Measurements from ENCODE around the gene GPAT3.
"Not testable (repeated sequence)": the region's sequence is repeated elsewhere in the genome, so short reads cannot be mapped to it uniquely, and the experiment has no call there.

The GPAT3 gene
- total RNA-seq = 3.4 to 36.5 (median 14.7) reads per million in 9 experiments

DNA sequence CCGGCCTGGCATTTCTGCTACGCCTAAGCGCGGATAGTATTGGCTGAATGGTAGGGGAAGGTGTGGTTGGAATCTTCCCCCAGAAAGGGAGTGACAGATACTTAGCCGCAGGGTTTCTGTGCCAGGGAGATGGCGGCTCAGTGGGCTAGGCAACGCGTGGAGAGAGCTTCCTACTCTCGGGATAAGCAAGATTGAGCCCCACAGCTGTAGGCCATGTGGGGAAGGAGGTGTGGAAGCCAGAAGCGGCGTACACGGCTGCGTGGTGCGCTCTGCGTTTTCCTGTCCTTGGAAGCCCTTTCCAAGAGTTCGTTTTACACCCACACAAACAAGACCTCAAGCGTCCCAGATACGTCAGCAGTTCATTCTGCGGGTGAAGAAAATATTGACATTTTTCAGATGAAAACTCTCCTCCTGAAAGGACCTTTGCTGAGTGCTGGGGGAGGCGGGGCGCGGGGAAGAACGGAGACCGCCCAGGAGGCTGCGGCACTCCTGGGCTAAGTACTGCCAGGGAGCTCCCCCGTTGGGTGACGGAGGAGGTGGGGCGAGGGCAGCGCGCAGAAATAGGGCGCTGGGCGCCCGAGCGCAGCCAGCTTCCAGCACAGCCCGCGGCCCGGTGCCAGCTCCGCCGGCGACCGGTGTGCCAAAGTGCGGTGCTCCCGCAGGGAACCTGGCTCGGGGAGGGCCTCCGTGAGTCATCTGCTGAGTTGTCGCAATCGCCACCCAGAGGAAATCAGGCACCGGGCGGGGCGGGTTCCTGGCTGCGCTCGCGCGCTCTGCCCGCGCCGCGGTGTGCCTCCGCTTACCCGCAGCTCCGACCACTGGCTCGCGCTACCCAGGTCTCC, at the start of gene GPAT3:
GPAT3 (plus strand) TSS at position 589 of the 842 bp plus-strand sequence. CDS start 515 bp downstream, outside the sequence.
- H3K4me1 Mint-ChIP-seq (ENCODE audit: low read depth in 2 of 2) = peaks cover 8 to 13% of the 10 kb centered on the region in 2 donors
- no peaks in the 10 kb centered on the region for H3K36me3 Mint-ChIP-seq (ENCODE audit: insufficient read depth)
- peak within 1 kb of the TSS; percentile 70 to 76 for H3K27ac Mint-ChIP-seq

DNA sequence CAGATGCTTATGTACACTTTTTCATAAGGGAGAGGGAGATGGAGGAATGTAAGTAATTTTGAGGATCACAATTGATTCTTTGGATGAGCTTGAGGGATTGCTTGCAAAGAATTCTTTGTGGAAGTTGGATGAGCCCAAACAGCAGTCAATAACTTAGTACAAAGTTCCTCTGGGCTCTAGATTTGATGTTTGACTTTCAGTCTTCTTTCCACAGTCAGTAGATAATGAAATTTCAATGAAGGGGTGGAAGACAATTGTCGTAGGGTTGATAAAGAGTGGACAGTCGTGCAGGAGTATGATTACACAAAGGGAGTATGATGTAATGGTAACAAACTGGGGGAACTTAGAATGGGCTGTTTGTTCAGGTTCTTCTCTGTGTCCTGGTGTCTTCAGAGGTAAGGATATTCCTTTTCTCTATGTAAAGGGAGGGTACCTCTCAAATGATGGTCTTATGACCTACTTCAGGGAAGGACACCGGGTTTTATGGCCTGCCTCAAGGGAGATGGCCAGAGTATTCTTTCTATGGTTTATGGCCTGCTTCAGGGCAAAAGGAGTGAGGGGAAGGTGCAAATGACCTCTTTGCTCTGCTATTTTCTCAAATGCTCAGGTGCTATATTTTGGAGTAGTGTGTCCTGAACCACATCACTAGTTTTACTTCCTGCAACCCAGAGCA, 49.3 kb upstream of the GPAT3 start:
- peaks cover 12 to 18% of the 10 kb centered on the region in 2 donors for H3K4me1 Mint-ChIP-seq (ENCODE audit: low read depth in 2 of 2)
- peaks cover 4% of the 10 kb centered on the region for H3K36me3 Mint-ChIP-seq (ENCODE audit: insufficient read depth)
- ATAC-seq (replicated peaks) (no peak), DNase-seq (no peak)
- H3K9me3 Mint-ChIP-seq = no peaks in the 10 kb centered on the region
- no peaks in the 10 kb centered on the region for H3K27me3 Mint-ChIP-seq
- H3K27ac Mint-ChIP-seq = peak overlapping the region in 1 of 2 donors; percentile 45
- H3K4me3 Mint-ChIP-seq = no peak overlapping the region

More for the DNA sequence above, at the start of gene GPAT3:
- peak within 1 kb of the TSS; percentile 95 to 97 for H3K4me3 Mint-ChIP-seq
- H3K27me3 Mint-ChIP-seq = peaks cover 26 to 31% of the 10 kb centered on the region in 2 donors
- ATAC-seq (replicated peaks) (peak; percentile 80), DNase-seq (peak; percentile 43 to 54 (median 52))
- H3K9me3 Mint-ChIP-seq = no peaks in the 10 kb centered on the region

DNA sequence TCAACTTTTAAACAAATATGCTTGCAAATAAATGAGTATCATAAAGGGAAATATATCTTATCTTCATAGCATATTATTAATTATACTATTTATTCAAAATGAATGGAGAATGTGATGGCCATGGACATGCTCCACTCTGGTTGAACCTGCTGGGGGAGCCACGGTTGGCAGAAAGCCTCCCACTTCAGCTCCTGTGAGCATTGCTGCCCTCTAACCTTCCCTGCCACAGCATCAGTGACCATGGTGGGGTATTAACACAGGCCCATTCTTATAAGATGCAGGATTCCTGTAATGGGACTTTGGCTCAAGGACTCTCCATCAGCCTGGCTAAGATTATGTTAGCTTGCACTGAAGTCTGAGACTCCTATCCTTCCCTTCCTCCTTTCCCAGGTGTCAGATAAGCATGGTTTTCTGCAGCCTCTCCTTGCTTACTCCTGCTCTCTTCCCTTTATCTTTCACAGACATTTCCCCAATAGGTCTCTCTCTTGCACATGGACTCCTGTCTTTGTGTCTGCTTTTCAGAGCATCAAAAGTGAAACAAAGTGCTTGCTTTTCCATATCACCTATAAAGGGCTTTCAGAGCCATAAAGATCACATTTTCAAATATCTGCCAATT, 46.1 kb upstream of the GPAT3 start:
- Mint-ChIP-seq H3K36me3 (ENCODE audit: insufficient read depth) (no peaks in the 10 kb centered on the region), H3K4me1 (ENCODE audit: low read depth in 2 of 2) (peaks cover 2 to 6% of the 10 kb centered on the region in 2 donors), H3K4me3 (no peak overlapping the region), H3K9me3 (no peaks in the 10 kb centered on the region), H3K27me3 (no peaks in the 10 kb centered on the region), H3K27ac (no peak overlapping the region)
- DNase-seq = no peak
- no peak for ATAC-seq (replicated peaks)

DNA sequence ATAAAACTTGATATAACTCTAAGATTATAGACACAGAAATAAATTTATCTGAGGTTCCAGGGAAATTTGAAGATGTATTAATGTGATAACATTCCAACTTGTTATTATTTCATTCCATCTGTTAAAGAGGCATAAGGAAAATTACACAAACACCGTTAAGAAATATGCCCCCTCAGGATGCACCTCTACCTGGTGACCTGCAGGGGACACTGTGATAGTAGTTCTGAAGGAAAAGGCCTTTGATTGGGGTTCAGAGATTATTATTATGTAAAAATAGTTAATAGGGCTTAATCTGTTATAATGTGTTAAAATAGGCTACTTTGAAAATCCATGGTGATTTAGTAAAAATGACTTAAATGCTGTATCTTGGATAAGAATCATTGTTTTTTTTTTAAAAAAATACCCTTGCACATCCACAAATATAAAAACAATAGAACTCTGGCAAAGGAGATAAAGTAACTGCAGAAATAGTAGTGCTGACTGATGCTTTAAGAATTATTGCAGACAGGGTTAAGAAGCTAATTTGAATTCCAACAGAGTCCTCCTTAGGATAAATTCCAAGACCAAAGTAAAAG, 44.9 kb upstream of the GPAT3 start:
- Mint-ChIP-seq H3K27ac (no peak overlapping the region), H3K27me3 (no peaks in the 10 kb centered on the region), H3K4me1 (ENCODE audit: low read depth in 2 of 2) (no peaks in the 10 kb centered on the region), H3K4me3 (no peak overlapping the region), H3K9me3 (no peaks in the 10 kb centered on the region), H3K36me3 (ENCODE audit: insufficient read depth) (no peaks in the 10 kb centered on the region)
- ATAC-seq (replicated peaks) = peak; percentile 71
- peak in 1 of 3 experiments; percentile 21 for DNase-seq

DNA sequence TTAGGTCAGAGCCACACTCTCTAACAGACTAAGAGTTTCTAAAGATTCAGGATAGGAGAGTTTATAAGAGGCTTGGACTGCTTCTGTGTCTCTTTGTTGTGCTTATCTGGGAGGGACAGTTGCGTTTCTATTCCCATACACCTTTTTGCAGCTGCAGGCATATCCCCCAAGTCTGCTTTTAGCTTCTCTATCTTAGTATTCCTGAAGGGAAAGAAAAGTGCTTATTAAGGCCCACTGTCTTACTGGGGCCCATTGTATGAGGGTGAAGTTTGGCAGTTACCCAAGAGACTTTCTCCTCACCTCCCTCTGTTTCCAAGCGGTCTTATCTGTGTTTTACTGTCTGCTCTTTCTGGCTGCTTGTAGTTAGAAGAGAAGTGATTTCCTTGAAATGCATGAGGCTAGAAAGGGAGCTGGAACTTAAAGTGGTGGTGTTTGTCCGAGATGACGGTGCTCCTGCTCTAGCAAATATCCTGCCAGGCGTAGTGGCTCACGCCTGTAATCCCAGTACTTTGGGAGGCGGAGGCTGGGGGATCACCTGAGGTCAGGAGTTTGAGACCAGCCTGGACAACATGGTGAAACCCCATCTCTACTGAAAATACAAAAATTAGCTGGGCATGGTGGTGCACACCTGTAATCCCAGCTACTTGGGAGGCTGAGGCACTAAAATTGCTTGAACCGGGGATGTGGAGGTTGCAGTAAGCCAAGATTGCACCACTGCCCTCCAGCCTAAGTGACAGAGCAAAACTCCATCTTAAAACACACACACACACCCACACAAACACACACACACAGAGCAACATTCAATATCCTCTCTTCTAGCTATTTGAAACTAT, 39.6 kb upstream of the GPAT3 start:
- H3K4me3 Mint-ChIP-seq; H3K4me1 Mint-ChIP-seq (ENCODE audit: low read depth in 2 of 2); H3K36me3 Mint-ChIP-seq (ENCODE audit: insufficient read depth); H3K9me3 Mint-ChIP-seq; H3K27me3 Mint-ChIP-seq; ATAC-seq (replicated peaks); DNase-seq; H3K27ac Mint-ChIP-seq: not testable (repeated sequence)

DNA sequence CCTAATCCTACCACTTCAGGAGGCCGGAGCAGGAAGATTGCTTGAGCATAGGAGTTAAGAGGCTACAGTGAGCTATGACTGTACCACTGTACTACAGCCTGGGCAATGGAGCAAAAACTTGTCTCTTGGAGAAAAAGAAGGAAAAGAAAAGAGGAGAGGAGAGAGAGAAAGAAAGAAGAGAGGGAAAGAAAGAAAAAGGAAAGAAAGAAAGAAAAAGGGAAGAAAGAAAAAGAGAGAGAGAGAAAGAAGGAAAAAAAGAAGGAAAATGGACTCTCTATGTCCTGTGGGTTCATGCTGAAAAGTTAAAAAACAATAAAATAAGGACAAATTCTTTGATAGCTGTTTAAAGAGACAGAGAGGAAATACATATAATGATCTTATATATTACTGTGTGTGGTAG, 37.7 kb upstream of the GPAT3 start:
- H3K27ac Mint-ChIP-seq = peak overlapping the region in 1 of 2 donors; percentile 3
- no peak overlapping the region for H3K4me3 Mint-ChIP-seq
- DNase-seq (no peak), ATAC-seq (replicated peaks) (no peak)
- no peaks in the 10 kb centered on the region for H3K9me3 Mint-ChIP-seq
- H3K36me3 Mint-ChIP-seq (ENCODE audit: insufficient read depth) = no peaks in the 10 kb centered on the region
- H3K27me3 Mint-ChIP-seq = no peaks in the 10 kb centered on the region
- H3K4me1 Mint-ChIP-seq (ENCODE audit: low read depth in 2 of 2) = no peaks in the 10 kb centered on the region

DNA sequence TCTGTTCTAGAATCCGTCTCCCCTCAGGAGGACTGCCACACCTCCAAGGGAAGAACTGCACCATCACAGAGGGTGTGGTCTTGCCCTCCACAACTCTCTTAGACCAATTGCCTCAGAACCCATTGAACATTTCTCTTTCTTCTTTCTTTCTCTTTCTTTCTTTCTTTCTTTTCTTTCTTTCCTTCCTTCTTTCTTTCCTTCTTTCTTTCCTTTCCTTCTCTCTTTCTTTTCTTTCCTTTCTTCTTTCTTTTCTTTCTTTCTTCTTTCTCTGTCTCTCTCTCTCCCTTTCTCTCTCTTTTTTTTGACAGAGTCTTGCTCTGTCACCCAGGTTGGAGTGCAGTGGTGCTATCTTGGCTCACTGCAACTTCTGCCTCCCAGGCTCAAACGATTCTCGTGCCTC, 34.2 kb upstream of the GPAT3 start:
- not testable (repeated sequence) for DNase-seq; H3K27ac Mint-ChIP-seq; H3K9me3 Mint-ChIP-seq; H3K27me3 Mint-ChIP-seq; ATAC-seq (replicated peaks); H3K4me1 Mint-ChIP-seq (ENCODE audit: low read depth in 2 of 2); H3K4me3 Mint-ChIP-seq; H3K36me3 Mint-ChIP-seq (ENCODE audit: insufficient read depth)

DNA sequence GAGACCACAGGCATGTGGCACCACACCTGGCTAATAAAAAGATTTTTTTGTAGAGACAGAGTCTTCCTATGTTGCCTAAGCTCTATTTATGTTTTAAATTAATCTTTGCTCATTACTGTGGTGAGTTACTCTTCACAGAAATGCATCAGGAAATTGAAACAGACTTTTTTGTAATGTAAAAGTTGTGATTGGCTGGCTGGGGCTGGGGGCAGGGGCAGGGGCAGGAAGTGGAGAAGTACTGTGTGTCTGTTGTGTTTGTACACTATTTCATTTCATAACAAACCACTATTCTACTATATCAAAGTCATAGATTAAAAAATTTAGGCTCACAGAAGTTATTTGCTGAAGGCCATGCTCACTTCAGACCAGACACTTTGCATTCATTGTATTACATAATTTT, 31.9 kb upstream of the GPAT3 start:
- ATAC-seq (replicated peaks) = peak; percentile 58
- no peak overlapping the region for H3K4me3 Mint-ChIP-seq
- no peak for DNase-seq
- H3K4me1 Mint-ChIP-seq (ENCODE audit: low read depth in 2 of 2) = peaks cover 3 to 4% of the 10 kb centered on the region in 2 donors
- H3K36me3 Mint-ChIP-seq (ENCODE audit: insufficient read depth) = no peaks in the 10 kb centered on the region
- H3K9me3 Mint-ChIP-seq = no peaks in the 10 kb centered on the region
- peak overlapping the region in 1 of 2 donors; percentile 26 for H3K27ac Mint-ChIP-seq
- H3K27me3 Mint-ChIP-seq = no peaks in the 10 kb centered on the region

DNA sequence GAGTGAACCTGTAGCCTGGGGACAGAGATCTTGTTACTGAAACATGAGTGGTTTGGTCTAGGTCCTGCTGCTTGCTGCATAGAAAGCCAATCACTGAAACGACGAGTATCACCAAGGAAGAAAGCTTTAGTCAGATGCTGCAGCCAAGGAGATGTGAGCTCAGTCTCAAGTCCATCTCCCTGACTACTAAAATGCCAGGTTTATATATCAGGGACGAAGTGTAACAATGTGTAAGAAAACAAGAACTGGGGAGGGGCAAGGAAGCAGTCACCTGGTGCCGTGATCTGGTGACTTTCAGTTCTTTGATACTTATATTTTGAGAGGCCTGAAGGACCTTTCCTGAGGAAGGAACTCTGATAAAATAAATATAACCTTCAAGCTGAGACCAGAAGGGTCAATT, 31.4 kb upstream of the GPAT3 start:
- Mint-ChIP-seq H3K4me1 (ENCODE audit: low read depth in 2 of 2) (peaks cover 3 to 4% of the 10 kb centered on the region in 2 donors), H3K27ac (peak overlapping the region in 1 of 2 donors; percentile 26), H3K36me3 (ENCODE audit: insufficient read depth) (no peaks in the 10 kb centered on the region), H3K9me3 (no peaks in the 10 kb centered on the region), H3K27me3 (no peaks in the 10 kb centered on the region), H3K4me3 (no peak overlapping the region)
- no peak for ATAC-seq (replicated peaks)
- no peak for DNase-seq

DNA sequence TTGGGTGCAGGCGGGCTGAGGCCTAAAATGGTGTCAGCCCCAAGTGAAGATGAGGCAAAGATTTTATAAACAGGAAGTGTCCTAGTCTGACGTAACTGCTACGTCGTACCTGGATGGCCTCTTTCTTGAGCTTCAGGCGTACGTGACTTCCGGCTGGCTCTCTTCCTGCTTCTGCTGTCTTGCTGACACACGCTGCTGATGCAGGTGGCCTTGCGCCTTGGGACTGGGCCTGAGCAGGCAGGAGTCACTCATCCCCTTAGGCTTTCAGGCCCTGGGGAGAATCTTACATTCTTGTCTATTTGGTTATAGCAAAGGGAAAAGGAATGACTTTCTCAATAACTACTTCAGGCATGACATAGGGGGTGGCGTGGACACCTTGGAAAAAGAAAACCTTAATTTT, 30.9 kb upstream of the GPAT3 start:
- Mint-ChIP-seq H3K4me3 (no peak overlapping the region), H3K27me3 (no peaks in the 10 kb centered on the region), H3K4me1 (ENCODE audit: low read depth in 2 of 2) (peaks cover 3 to 4% of the 10 kb centered on the region in 2 donors), H3K27ac (peak overlapping the region in 1 of 2 donors; percentile 20), H3K36me3 (ENCODE audit: insufficient read depth) (no peaks in the 10 kb centered on the region), H3K9me3 (no peaks in the 10 kb centered on the region)
- ATAC-seq (replicated peaks) (peak; percentile 21), DNase-seq (no peak)

DNA sequence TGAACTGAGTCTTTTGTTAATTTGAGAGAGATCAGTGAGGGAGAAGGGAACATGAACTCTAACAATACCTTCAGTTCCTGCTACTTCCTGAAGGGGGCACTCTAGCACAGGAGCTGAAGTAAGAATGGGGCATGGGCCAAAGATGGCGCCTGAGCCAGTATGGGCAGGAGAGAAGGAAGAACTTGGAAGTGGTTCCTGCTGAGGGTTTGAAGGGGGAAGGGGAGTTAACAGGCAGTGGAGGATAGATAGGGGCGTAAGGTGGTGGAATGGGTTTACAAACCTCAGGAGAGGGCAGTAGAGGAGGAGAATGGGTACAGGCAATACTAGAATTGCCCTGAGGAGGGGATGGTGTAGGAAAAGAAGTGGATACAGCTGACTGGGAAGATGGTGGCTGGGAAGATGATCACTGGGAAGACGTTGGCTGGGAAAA, 26.7 kb upstream of the GPAT3 start:
- H3K27ac Mint-ChIP-seq; H3K4me1 Mint-ChIP-seq (ENCODE audit: low read depth in 2 of 2); H3K27me3 Mint-ChIP-seq; H3K9me3 Mint-ChIP-seq; H3K36me3 Mint-ChIP-seq (ENCODE audit: insufficient read depth); H3K4me3 Mint-ChIP-seq: not testable (repeated sequence)
- peak; percentile 60 for ATAC-seq (replicated peaks)
- peak; percentile 58 to 60 (median 60) for DNase-seq

DNA sequence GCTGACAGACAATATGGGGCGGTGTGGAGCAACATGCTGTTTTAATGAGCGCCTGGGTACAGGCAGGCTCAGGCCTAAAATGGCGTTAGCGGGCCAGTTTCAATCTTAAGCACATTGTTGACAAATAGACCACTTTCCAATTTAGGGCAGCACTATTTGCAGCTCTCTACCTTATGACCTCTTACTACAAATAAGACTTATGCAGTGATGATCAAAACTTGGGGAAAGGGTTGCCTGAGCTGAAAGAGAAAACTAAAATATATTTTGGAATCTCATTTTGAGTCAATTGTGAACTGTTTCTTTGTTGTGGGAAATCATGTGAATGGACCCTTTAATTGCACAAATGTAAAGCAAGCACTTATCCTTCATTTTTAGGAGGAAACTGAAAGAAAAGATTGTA, 25.5 kb upstream of the GPAT3 start:
- no peak for ATAC-seq (replicated peaks)
- no peaks in the 10 kb centered on the region for H3K9me3 Mint-ChIP-seq
- H3K36me3 Mint-ChIP-seq (ENCODE audit: insufficient read depth) = no peaks in the 10 kb centered on the region

More for the DNA sequence above, 25.5 kb upstream of the GPAT3 start:
- DNase-seq = no peak
- H3K27me3 Mint-ChIP-seq = no peaks in the 10 kb centered on the region
- no peaks in the 10 kb centered on the region for H3K4me1 Mint-ChIP-seq (ENCODE audit: low read depth in 2 of 2)
- no peak overlapping the region for H3K27ac Mint-ChIP-seq
- no peak overlapping the region for H3K4me3 Mint-ChIP-seq
